DOHH2 (cell line): ENCODE results near the gene FAM227A.

Source experiments
- H3F3A ChIP-seq: fragments of 200-600 bp; sonication (generic), shearing (Covaris generic); 2 replicates; pipeline ENCODE4 v1.6.0; 2016; ENCODE audit warnings: antibody characterized with exemption, mild to moderate bottlenecking; ENCODE audit not compliant: control insufficient read depth, insufficient read depth
- H3K27ac ChIP-seq: fragments of 200-600 bp; sonication (generic); 2 replicates; pipeline ENCODE4 v1.5.1; 2014; ENCODE audit warnings: low read depth, mild to moderate bottlenecking, low read length, moderate library complexity
- H3K27me3 ChIP-seq: fragments of 200-600 bp; sonication (generic); 2 replicates; pipeline ENCODE4 v1.6.1; 2014; ENCODE audit warnings: mild to moderate bottlenecking, low read length, mixed read lengths; ENCODE audit not compliant: control insufficient read depth
- H3K36me3 ChIP-seq: fragments of 200-600 bp; sonication (generic); 2 replicates; pipeline ENCODE4 v1.6.1; 2014; ENCODE audit warnings: mild to moderate bottlenecking, low read length, moderate library complexity, mixed read lengths; ENCODE audit not compliant: control insufficient read depth
- H3K4me1 ChIP-seq: fragments of 200-600 bp; sonication (generic); 2 replicates; pipeline ENCODE4 v1.6.1; 2014; ENCODE audit warnings: mild to moderate bottlenecking, low read length, mixed read lengths; ENCODE audit not compliant: control insufficient read depth
- H3K4me2 ChIP-seq: fragments of 200-600 bp; sonication (generic); 2 replicates; pipeline ENCODE4 v1.6.0; 2014; ENCODE audit warnings: mild to moderate bottlenecking, low read length, moderate library complexity
- H3K4me3 ChIP-seq: fragments of 200-600 bp; sonication (generic); 2 replicates; pipeline ENCODE4 v1.5.1; 2014; ENCODE audit warnings: mild to moderate bottlenecking, low read length, mixed read lengths
- H3K79me2 ChIP-seq: fragments of 200-600 bp; sonication (generic); 2 replicates; pipeline ENCODE4 v1.6.1; 2014; ENCODE audit warnings: mild to moderate bottlenecking, low read length, mixed read lengths; ENCODE audit not compliant: control insufficient read depth
- H3K9me2 ChIP-seq: fragments of 200-600 bp; sonication (generic); replicated peaks from 2 replicates; pipeline ENCODE4 v1.6.1; 2014; ENCODE audit warnings: mild to moderate bottlenecking, low read length, mixed read lengths; ENCODE audit not compliant: control insufficient read depth
- H3K9me3 ChIP-seq: fragments of 200-600 bp; sonication (generic); 2 replicates; pipeline ENCODE4 v1.6.1; 2014; ENCODE audit warnings: antibody characterized with exemption, low read length, mixed read lengths; ENCODE audit not compliant: control insufficient read depth, insufficient read depth
- H4K20me1 ChIP-seq: fragments of 200-600 bp; sonication (generic); 2 replicates; pipeline ENCODE4 v1.6.0; 2014; ENCODE audit warnings: low read depth, mild to moderate bottlenecking, antibody characterized with exemption, low read length, moderate library complexity; ENCODE audit not compliant: control insufficient read depth, insufficient read depth
- EZH2phosphoT487 ChIP-seq: fragments of 200-600 bp; sonication (generic); IDR thresholded peaks from 2 replicates; pipeline ENCODE4 v1.6.1; 2017; ENCODE audit warnings: borderline replicate concordance, mild to moderate bottlenecking, antibody characterized with exemption, low read length, moderate library complexity, mixed read lengths
- TF ChIP-seq, protein P1 (sequence below): fragments of 200-600 bp; sonication (generic); IDR thresholded peaks from one replicate; pipeline ENCODE4 v1.5.1; 2014; ENCODE audit warnings: antibody characterized with exemption, mild to moderate bottlenecking, low read depth, low read length; ENCODE audit not compliant: poor library complexity, severe bottlenecking

FAM227A gene

DNA sequence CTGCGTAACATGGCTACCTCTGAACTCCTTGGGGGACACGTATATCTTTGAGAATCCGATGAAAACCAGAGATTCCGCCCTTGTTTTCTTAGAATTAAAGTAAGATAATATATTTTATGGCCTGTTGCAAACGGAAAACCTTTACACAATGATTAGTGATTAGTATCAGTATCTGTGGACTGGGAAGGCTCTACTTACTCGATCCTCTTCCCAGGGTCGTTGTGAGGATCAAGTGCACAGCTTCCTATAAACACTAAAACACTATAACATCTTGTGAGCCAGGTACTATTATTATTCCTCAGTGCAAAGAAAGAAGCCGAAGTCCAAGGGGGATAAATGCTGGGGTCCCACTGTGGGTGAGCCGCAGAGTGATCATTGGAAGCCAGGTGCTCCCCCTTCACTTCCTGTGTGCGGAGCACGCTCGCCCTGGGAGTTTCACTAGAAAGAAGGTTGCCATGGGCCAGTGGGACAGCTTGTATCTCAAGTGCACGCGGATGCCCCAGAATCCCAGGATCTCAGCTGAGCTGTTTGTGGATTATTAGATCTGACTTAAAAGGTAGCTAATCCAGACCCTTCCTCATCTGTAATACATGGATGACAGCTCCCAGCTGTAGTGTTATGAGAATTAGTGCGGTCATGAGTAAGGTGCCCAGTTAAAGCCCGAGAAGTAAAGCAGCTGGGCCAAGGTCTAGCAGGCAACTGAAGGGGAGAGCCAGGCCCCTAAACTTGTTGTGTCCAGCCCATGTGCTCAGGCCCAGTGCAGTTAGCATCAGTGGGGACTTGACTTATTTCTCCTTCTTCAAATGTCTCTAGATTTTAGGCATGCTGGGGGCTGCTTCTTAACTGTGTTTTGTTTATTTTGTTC lies 1.1 kb upstream of the FAM227A start:
- H3K36me3 ChIP-seq: no peaks in the 10 kb centered on the region
- no peaks in the 10 kb centered on the region for H3K9me3 ChIP-seq
- H3K9me2 ChIP-seq: no peaks in the 10 kb centered on the region
- peaks cover 13% of the 10 kb centered on the region for H3K4me1 ChIP-seq
- H3K79me2 ChIP-seq: peaks cover 10% of the 10 kb centered on the region
- H3K27ac ChIP-seq: peak overlapping the region; percentile 55
- no peaks in the 10 kb centered on the region for H4K20me1 ChIP-seq
- H3K27me3 ChIP-seq: no peaks in the 10 kb centered on the region
- no peak for TF ChIP-seq EZH2phosphoT487
- TF ChIP-seq, protein P1, sequence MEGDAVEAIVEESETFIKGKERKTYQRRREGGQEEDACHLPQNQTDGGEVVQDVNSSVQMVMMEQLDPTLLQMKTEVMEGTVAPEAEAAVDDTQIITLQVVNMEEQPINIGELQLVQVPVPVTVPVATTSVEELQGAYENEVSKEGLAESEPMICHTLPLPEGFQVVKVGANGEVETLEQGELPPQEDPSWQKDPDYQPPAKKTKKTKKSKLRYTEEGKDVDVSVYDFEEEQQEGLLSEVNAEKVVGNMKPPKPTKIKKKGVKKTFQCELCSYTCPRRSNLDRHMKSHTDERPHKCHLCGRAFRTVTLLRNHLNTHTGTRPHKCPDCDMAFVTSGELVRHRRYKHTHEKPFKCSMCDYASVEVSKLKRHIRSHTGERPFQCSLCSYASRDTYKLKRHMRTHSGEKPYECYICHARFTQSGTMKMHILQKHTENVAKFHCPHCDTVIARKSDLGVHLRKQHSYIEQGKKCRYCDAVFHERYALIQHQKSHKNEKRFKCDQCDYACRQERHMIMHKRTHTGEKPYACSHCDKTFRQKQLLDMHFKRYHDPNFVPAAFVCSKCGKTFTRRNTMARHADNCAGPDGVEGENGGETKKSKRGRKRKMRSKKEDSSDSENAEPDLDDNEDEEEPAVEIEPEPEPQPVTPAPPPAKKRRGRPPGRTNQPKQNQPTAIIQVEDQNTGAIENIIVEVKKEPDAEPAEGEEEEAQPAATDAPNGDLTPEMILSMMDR: no peak
- peak overlapping the region; percentile 91 for H3K4me2 ChIP-seq
- peak overlapping the region; percentile 86 for H3K4me3 ChIP-seq
- no peaks in the 10 kb centered on the region for H3F3A ChIP-seq

DNA sequence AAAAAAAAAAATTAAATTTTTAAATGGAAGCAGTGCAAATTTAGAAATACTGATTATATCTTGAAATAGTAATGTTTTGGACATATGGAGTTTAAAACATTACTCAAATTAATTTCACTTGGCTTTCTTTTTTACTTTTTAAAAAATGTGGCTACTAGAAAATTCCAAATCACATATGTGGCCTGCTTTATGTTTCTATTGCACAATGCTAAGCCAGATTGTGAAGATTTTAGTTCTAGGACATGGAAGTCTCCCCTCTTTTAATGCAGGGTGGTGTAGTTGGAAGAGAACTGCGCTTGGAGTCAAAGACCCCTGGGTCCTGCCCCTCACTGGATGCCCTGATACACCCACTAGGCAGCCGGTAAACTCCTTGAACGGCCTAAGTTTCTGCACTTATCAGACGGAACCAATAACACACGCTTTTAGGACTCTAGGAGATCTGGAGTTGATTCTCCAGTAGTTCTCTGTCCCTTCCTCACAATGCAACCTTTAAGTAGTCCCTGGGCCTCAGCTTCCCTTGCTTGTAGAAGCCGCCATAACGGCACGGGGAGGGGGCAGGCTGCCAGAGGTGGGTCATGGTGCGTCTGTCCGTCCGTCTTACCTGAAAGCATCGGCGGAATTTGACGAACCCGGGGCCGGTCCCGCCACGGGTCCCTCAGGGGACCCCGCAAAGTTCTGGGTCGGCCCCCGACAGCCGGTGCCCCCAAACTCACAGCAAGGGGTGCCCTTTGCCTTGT lies 505 bp downstream of the FAM227A start:
- Histone ChIP-seq H3K4me1 (peaks cover 13% of the 10 kb centered on the region), H4K20me1 (no peaks in the 10 kb centered on the region), H3K27me3 (no peaks in the 10 kb centered on the region), H3K9me3 (no peaks in the 10 kb centered on the region), H3K79me2 (peaks cover 10% of the 10 kb centered on the region), H3K4me2 (peak overlapping the region; percentile 91), H3K36me3 (no peaks in the 10 kb centered on the region), H3K9me2 (no peaks in the 10 kb centered on the region), H3K4me3 (peak overlapping the region; percentile 86), H3K27ac (no peak overlapping the region), H3F3A (no peaks in the 10 kb centered on the region)
- TF ChIP-seq, protein P1: no peak
- TF ChIP-seq EZH2phosphoT487: no peak

DNA sequence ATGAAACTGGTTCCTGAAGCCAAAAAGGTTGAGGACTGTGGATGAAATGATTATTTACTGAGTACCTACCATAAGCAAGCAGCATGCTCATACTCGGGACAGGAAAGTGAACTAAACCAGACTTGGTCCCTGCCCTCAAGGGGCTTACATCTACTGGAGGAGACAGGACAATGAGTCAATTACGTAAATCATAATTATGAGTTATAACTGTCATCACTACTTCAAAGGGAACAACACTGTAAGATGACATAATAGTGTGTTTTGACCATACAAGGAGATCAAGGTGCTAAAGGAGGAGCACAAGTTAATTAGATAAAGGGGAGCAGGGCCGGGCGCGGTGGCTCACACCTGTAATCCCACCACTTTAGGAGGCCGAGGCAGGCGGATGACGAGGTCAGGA lies 2.5 kb downstream of the FAM227A start:
- Histone ChIP-seq H3K36me3 (no peaks in the 10 kb centered on the region), H3K9me3 (no peaks in the 10 kb centered on the region), H3K4me1 (peaks cover 13% of the 10 kb centered on the region), H3K27me3 (no peaks in the 10 kb centered on the region), H3K79me2 (peaks cover 10% of the 10 kb centered on the region), H3F3A (no peaks in the 10 kb centered on the region), H3K4me3 (no peak overlapping the region), H3K27ac (no peak overlapping the region), H3K9me2 (no peaks in the 10 kb centered on the region), H4K20me1 (no peaks in the 10 kb centered on the region), H3K4me2 (no peak overlapping the region)
- TF ChIP-seq, protein P1: no peak
- TF ChIP-seq EZH2phosphoT487: no peak
